ENCODE data around the gene NEGR1. TPM values are rescaled to one million over a fixed set of nuclear protein-coding genes. Genes with fewer than 3 reads are reported as not detected.

Gene NEGR1
- total and polyA plus RNA-seq, 12 donors = 2.3 to 18.3 (median 5.2) TPM

GRCh38 chr1:71668065-71668464 lies 614.3 kb downstream of the NEGR1 start:
- H3K27me3 ChIP-seq = no peaks in the 10 kb centered on the region
- no peak overlapping the region for H3K4me3 ChIP-seq
- H3K36me3 ChIP-seq = no peaks in the 10 kb centered on the region
- no peaks in the 10 kb centered on the region for H3K4me1 ChIP-seq
- ATAC-seq (no peak), DNase-seq (no peak)
- no peak overlapping the region for H3K27ac ChIP-seq
- TF ChIP-seq CTCF (IDR thresholded peaks at IDR 0.05) = no peak
- H3K9me3 ChIP-seq = no peaks in the 10 kb centered on the region
- intact Hi-C loops (cut with DNase I) = no loop called here
- WGBS, 2 donors = 61 to 69% methylated on average over 3 of the region's 3 CpGs

GRCh38 chr1:71667216-71667615 lies 615.1 kb downstream of the NEGR1 start:
- H3K9me3 ChIP-seq = no peaks in the 10 kb centered on the region
- intact Hi-C loops (cut with DNase I) = no loop called here
- H3K36me3 ChIP-seq = no peaks in the 10 kb centered on the region
- H3K27me3 ChIP-seq = no peaks in the 10 kb centered on the region
- H3K27ac ChIP-seq = no peak overlapping the region
- H3K4me3 ChIP-seq = no peak overlapping the region
- no peak for TF ChIP-seq CTCF (IDR thresholded peaks at IDR 0.05)
- ATAC-seq (peak in 1 of 8 donors; percentile 71), DNase-seq (no peak)
- 63 to 70% methylated on average over 2 of the region's 2 CpGs for WGBS, 2 donors
- H3K4me1 ChIP-seq = no peaks in the 10 kb centered on the region

- Histone ChIP-seq H3K9me3 (no peaks in the 10 kb centered on the region), H3K27ac (no peak overlapping the region), H3K36me3 (no peaks in the 10 kb centered on the region), H3K4me3 (no peak overlapping the region), H3K27me3 (no peaks in the 10 kb centered on the region), H3K4me1 (no peaks in the 10 kb centered on the region)
- intact Hi-C loops (cut with DNase I) = no loop called here
- DNase-seq = no peak
- no peak for ATAC-seq
- TF ChIP-seq CTCF (IDR thresholded peaks at IDR 0.05) = no peak
Measured at GRCh38 chr1:71666609-71667008, 615.7 kb downstream of the NEGR1 start.

- H3K36me3 ChIP-seq = no peaks in the 10 kb centered on the region
- no peak overlapping the region for H3K27ac ChIP-seq
- DNase-seq = no peak
- no peak for TF ChIP-seq CTCF (IDR thresholded peaks at IDR 0.05)
- no peaks in the 10 kb centered on the region for H3K27me3 ChIP-seq
- WGBS, 2 donors = 76 to 81% methylated on average over 4 of the region's 4 CpGs
- H3K9me3 ChIP-seq = no peaks in the 10 kb centered on the region
- H3K4me3 ChIP-seq = no peak overlapping the region
- peaks cover 0 to 5% (median 0%) of the 10 kb centered on the region in 9 donors for H3K4me1 ChIP-seq
- no peak for ATAC-seq
- intact Hi-C loops (cut with DNase I) = no loop called here
Measured at GRCh38 chr1:71660411-71660810, 621.9 kb downstream of the NEGR1 start.

Measured in heart right ventricle (tissue), 16 donors.